HepG2 (cell line): Measurements from ENCODE around the gene SLC9A5. TPM values are rescaled to one million over a fixed set of nuclear protein-coding genes. Genes with fewer than 3 reads are reported as not detected.

ENCODE experiments used
- ELF3 ChIP-seq: IDR thresholded peaks from 2 replicates; pipeline ENCODE4 v1.6.1; 2016; ENCODE audit warnings: missing genetic modification reagents, missing compliant biosample characterization
- GABPA ChIP-seq, 2 experiments: IDR thresholded peaks; 2 replicates each; pipeline ENCODE4 v1.6.1; 2011 to 2016; ENCODE audit warnings: low read depth in 2 of 2, low read length in 1 of 2, missing biosample characterization in 1 of 2, missing genetic modification characterization in 1 of 2
- GATAD2A ChIP-seq: IDR thresholded peaks from 2 replicates; pipeline ENCODE4 v1.6.1; 2016
- KLF12 ChIP-seq: sonication (generic); formaldehyde crosslinking; IDR thresholded peaks from 2 replicates; pipeline ENCODE4 v1.4.0; 2020; ENCODE audit warnings: missing genetic modification reagents, borderline replicate concordance
- KLF15 ChIP-seq: sonication (generic); formaldehyde crosslinking; IDR thresholded peaks from 2 replicates; pipeline ENCODE4 v1.8.1; 2023; ENCODE audit warnings: borderline replicate concordance, mild to moderate bottlenecking, inconsistent platforms, missing genetic modification reagents, mixed read lengths
- MTF2 ChIP-seq: sonication (generic); formaldehyde crosslinking; IDR thresholded peaks from 2 replicates; pipeline ENCODE4 v1.5.0; 2020; ENCODE audit warnings: missing genetic modification reagents, borderline replicate concordance
- NR1H2 ChIP-seq: sonication (generic); formaldehyde crosslinking; IDR thresholded peaks from 2 replicates; pipeline ENCODE4 v1.8.1; 2022; ENCODE audit warnings: low read depth, missing genetic modification reagents, borderline replicate concordance
- SRF ChIP-seq: IDR thresholded peaks from 2 replicates; pipeline ENCODE4 v1.6.1; 2011; ENCODE audit warnings: mild to moderate bottlenecking, low read depth, low read length, moderate library complexity
- ZIK1 ChIP-seq: sonication (generic); formaldehyde crosslinking; IDR thresholded peaks from 2 replicates; pipeline ENCODE4 v1.5.0; 2020; ENCODE audit warnings: mild to moderate bottlenecking, low read depth, missing genetic modification reagents, borderline replicate concordance
- ZNF263 ChIP-seq: sonication (generic); formaldehyde crosslinking; IDR thresholded peaks from 2 replicates; pipeline ENCODE4 v1.4.0; 2020; ENCODE audit warnings: missing genetic modification reagents
- ZNF275 ChIP-seq: sonication (generic); formaldehyde crosslinking; IDR thresholded peaks from 2 replicates; pipeline ENCODE4 v1.8.0; 2022; ENCODE audit warnings: missing genetic modification reagents, mild to moderate bottlenecking, inconsistent platforms, borderline replicate concordance
- ZNF30 ChIP-seq: sonication (generic); formaldehyde crosslinking; IDR thresholded peaks from 2 replicates; pipeline ENCODE4 v1.5.0; 2020; ENCODE audit warnings: mild to moderate bottlenecking, missing genetic modification reagents
- ZNF33B ChIP-seq: sonication (generic); formaldehyde crosslinking; IDR thresholded peaks from 2 replicates; pipeline ENCODE4 v1.5.1; 2020; ENCODE audit warnings: mild to moderate bottlenecking, missing genetic modification reagents
- ZNF382 ChIP-seq: sonication (generic); formaldehyde crosslinking; IDR thresholded peaks from 2 replicates; pipeline ENCODE4 v1.5.0; 2020; ENCODE audit warnings: missing genetic modification reagents, mild to moderate bottlenecking, borderline replicate concordance
- ZNF576 ChIP-seq: sonication (generic); formaldehyde crosslinking; IDR thresholded peaks from 2 replicates; pipeline ENCODE4 v1.4.0; 2020; ENCODE audit warnings: mild to moderate bottlenecking, missing genetic modification reagents
- polyA plus RNA-seq, 8 experiments: library from polyadenylated mRNA; depleted of rRNA in 3 of 8; stranded (reverse) in 7 of 8; unstranded in 1 of 8; fragments of >200 nt; fragmentation: Illumina TruSeq in 4 of 8; extraction: Trizol in 4 of 8; gene quantifications; 2 replicates each; pipeline versions ENCODE4 v1.2.1 to v1.2.3, GENCODE V29; 2011 to 2016; ENCODE audit warnings: low read depth in 4 of 8, missing spikeins in 1 of 8, mixed read lengths in 1 of 8; ENCODE audit not compliant: insufficient read depth in 1 of 8
- total RNA-seq, 5 experiments: library from RNA; depleted of rRNA; stranded (reverse); fragments of >200 nt; fragmentation: Illumina TruSeq; extraction: Trizol; gene quantifications; 2 replicates each; pipeline ENCODE4 v1.2.3, GENCODE V29; 2016; ENCODE audit warnings: low read depth in 1 of 5
- TF ChIP-seq, protein P1 (sequence below): sonication (generic); formaldehyde crosslinking; IDR thresholded peaks from 2 replicates; pipeline ENCODE4 v1.8.1; 2022; ENCODE audit warnings: low read depth, mild to moderate bottlenecking, missing genetic modification reagents
- TF ChIP-seq, protein P2 (sequence below): sonication (generic); formaldehyde crosslinking; IDR thresholded peaks from 2 replicates; pipeline ENCODE4 v1.4.0; 2020; ENCODE audit warnings: missing genetic modification reagents
- TF ChIP-seq, protein P3 (sequence below): fragments of 450-650 bp; IDR thresholded peaks from 2 replicates; pipeline ENCODE4 v1.6.1; 2016

SLC9A5 gene
- total and polyA plus RNA-seq, 2 of the 13 experiments (the other 11 are each of a cell fraction or from before 2014, with no cell fraction given): 0.58 to 1.4 TPM

DNA sequence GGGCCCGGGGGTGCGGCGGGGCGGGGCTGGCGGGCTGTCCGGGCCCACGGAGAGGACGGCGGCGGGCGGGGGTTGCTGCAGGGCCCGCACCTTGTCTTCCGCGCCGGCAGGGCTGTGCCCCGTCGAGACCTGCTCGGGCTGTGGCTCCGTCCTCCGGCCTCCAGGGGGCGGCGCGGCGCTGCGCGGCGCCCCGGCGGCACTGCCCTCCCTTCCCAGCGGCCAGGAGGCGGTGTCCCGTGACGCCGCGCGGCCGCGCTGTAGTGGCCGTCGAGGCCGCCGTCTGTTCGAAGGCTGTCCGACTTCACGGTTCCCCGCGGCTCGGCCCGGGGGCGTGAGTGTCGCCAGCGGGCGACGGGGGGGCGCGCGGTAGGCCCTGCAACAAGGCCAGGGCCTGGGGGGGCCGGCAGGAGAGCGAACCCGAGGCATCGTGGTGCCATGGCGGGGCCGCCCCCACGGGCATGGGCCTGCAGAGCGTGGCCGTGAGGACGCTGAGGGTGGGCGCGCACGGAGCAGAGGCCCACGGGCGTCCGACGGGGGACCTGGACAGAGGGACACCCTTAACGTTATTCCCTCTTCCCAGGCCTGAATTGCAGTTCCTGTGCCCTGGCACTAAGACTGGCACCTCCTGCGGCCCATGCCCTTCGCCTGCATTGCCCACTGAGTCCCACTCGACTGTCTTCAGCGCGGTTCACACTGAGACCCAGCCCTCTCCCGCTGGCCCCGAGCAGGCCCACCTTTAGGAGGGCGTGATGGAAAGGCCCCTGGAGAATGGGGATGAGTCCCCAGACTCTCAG lies 30.7 kb downstream of the SLC9A5 start, which contains the start of gene PLEKHG4 (continued):
- TF ChIP-seq, protein P1, sequence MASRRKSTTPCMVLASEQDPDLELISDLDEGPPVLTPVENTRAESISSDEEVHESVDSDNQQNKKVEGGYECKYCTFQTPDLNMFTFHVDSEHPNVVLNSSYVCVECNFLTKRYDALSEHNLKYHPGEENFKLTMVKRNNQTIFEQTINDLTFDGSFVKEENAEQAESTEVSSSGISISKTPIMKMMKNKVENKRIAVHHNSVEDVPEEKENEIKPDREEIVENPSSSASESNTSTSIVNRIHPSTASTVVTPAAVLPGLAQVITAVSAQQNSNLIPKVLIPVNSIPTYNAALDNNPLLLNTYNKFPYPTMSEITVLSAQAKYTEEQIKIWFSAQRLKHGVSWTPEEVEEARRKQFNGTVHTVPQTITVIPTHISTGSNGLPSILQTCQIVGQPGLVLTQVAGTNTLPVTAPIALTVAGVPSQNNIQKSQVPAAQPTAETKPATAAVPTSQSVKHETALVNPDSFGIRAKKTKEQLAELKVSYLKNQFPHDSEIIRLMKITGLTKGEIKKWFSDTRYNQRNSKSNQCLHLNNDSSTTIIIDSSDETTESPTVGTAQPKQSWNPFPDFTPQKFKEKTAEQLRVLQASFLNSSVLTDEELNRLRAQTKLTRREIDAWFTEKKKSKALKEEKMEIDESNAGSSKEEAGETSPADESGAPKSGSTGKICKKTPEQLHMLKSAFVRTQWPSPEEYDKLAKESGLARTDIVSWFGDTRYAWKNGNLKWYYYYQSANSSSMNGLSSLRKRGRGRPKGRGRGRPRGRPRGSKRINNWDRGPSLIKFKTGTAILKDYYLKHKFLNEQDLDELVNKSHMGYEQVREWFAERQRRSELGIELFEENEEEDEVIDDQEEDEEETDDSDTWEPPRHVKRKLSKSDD (CRISPR knock-in tag): 0 out of 2 replicates have a peak, but pooled peaks have one; percentile 56
- TF ChIP-seq, protein P2, sequence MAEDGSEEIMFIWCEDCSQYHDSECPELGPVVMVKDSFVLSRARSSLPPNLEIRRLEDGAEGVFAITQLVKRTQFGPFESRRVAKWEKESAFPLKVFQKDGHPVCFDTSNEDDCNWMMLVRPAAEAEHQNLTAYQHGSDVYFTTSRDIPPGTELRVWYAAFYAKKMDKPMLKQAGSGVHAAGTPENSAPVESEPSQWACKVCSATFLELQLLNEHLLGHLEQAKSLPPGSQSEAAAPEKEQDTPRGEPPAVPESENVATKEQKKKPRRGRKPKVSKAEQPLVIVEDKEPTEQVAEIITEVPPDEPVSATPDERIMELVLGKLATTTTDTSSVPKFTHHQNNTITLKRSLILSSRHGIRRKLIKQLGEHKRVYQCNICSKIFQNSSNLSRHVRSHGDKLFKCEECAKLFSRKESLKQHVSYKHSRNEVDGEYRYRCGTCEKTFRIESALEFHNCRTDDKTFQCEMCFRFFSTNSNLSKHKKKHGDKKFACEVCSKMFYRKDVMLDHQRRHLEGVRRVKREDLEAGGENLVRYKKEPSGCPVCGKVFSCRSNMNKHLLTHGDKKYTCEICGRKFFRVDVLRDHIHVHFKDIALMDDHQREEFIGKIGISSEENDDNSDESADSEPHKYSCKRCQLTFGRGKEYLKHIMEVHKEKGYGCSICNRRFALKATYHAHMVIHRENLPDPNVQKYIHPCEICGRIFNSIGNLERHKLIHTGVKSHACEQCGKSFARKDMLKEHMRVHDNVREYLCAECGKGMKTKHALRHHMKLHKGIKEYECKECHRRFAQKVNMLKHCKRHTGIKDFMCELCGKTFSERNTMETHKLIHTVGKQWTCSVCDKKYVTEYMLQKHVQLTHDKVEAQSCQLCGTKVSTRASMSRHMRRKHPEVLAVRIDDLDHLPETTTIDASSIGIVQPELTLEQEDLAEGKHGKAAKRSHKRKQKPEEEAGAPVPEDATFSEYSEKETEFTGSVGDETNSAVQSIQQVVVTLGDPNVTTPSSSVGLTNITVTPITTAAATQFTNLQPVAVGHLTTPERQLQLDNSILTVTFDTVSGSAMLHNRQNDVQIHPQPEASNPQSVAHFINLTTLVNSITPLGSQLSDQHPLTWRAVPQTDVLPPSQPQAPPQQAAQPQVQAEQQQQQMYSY (CRISPR knock-in tag): no peak
- TF ChIP-seq MTF2 (CRISPR knock-in tag): peak; percentile 53; the same call in 1 of the 2 replicates
- TF ChIP-seq ZNF263 (CRISPR knock-in tag): 0 out of 2 replicates have a peak, but pooled peaks have one; percentile 7
- TF ChIP-seq ELF3 (CRISPR knock-in tag): peak; percentile 47; the same call in 1 of the 2 replicates
- TF ChIP-seq GABPA (IDR thresholded peaks at IDR 0.05; ENCODE audit: low read depth, low read length): peak; percentile 39; the same call in 1 of the 2 replicates
- no peak for TF ChIP-seq GABPA (CRISPR knock-in tag; IDR thresholded peaks at IDR 0.05; ENCODE audit: low read depth)
- TF ChIP-seq SRF: no peak
- TF ChIP-seq ZNF30 (CRISPR knock-in tag): 0 out of 2 replicates have a peak, but pooled peaks have one; percentile 55
- TF ChIP-seq KLF15 (CRISPR knock-in tag): no peak
- TF ChIP-seq ZNF275 (CRISPR knock-in tag): peak; percentile 35; the same call in 1 of the 2 replicates
- peak; percentile 52 for TF ChIP-seq ZNF576 (CRISPR knock-in tag)
- TF ChIP-seq ZNF33B (CRISPR knock-in tag): peak; percentile 89; the same call in 1 of the 2 replicates
- peak; percentile 51; the same call in 1 of the 2 replicates for TF ChIP-seq NR1H2 (CRISPR knock-in tag)
- TF ChIP-seq, protein P3, sequence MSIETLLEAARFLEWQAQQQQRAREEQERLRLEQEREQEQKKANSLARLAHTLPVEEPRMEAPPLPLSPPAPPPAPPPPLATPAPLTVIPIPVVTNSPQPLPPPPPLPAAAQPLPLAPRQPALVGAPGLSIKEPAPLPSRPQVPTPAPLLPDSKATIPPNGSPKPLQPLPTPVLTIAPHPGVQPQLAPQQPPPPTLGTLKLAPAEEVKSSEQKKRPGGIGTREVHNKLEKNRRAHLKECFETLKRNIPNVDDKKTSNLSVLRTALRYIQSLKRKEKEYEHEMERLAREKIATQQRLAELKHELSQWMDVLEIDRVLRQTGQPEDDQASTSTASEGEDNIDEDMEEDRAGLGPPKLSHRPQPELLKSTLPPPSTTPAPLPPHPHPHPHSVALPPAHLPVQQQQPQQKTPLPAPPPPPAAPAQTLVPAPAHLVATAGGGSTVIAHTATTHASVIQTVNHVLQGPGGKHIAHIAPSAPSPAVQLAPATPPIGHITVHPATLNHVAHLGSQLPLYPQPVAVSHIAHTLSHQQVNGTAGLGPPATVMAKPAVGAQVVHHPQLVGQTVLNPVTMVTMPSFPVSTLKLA: no peak
- no peak for TF ChIP-seq GATAD2A
- TF ChIP-seq ZNF382 (CRISPR knock-in tag): no peak
- TF ChIP-seq ZIK1: peak; percentile 94
- TF ChIP-seq KLF12 (CRISPR knock-in tag): peak; percentile 48; the same call in 1 of the 2 replicates
